GM21423 (cell line): ENCODE data around the gene CXADR.
"Not testable (repeated sequence)": the region's sequence is repeated elsewhere in the genome, so short reads cannot be mapped to it uniquely, and the experiment has no call there.

Experiments used
- ATAC-seq: cut with Tn5 transposase; IDR thresholded peaks from one replicate; pipeline ENCODE4 v1.9.1; 2021; ENCODE audit warnings: mild to moderate bottlenecking, moderate library complexity; ENCODE audit not compliant: unreplicated experiment

The CXADR gene

DNA sequence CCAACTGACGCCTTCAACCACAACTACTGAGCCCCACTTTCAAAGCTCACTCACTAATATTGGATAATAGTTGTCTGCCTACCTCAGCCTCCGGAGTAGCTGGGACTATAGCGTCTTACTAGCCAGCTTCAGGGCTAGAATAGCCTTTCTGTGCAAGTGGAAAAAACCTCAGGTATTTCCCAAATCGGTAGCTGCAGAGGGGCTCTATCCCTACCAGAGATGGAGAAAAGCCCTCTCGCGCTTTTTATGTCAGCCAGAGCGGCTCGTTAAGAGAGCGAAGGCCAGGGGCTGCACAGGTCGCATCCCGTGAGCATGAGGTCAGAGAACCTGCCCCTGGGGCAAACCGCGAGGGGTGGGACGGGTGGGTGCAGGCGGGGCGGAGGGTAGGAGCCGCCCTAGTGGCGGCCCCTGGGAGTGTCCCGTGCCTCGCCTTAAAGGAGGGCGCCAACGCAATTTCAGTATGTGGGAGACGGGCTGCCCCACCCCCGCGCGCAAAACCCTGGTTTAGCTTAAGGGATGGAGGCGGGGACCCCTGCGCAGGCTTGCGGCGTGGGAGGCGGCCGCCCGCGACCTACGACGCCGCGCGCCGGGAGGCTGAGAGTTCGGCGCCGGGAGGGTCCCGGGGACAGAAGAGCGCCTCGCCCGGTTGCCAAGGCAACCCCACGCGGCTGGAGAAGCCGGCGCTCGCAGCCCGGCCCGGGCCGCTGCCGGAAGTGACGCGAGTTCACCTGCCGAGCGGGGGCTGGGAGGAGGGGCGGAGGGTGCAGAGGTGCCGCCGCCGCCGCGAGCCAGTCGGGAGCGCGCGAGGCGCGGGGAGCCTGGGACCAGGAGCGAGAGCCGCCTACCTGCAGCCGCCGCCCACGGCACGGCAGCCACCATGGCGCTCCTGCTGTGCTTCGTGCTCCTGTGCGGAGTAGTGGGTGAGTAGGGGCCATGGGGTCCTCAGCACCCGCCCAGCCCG is at the start of gene CXADR:
TSS of gene CXADR (plus strand) at position 791 of the 961 bp plus-strand sequence. CDS start at position 878, 87 bp downstream.
- peak; percentile 80 for ATAC-seq

DNA sequence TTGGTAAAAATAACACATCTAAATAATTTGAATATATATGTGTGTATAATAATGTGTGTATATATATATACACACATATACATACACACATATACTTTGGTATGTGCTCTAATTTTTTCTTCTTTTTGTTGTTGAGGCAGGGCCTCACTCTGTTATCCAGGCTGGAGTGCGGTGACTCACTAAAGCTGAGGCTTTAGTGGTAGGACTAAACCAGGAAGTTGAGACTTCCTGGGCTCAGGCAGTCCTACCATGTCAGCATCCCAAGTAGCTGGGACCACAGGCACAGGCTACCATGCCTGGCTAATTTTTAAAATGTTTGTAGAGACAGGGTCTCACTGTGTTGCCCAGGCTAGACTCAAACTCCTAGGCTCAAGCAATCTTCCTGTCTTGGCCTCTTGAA is 46.7 kb upstream of the CXADR start:
- ATAC-seq, result no peak

DNA sequence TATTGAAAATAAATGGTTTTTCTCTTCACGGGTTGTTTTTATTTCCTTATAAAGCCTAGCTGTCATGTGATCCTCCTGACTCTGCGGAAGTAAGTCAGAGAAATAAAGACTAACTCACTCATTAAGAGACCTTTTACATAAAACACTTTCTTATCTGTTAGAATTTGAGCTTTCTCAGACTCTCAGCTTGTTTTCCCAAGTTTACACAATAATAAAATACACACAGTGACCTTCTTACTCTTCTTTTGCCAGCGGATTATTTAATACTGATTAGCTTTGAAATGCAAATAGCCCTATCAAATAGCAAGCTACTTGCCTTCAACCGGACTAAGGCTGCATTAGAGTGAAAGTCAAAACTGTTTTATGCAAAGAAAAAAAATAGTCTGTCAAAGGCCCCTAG is 45.5 kb upstream of the CXADR start:
- ATAC-seq, result no peak

DNA sequence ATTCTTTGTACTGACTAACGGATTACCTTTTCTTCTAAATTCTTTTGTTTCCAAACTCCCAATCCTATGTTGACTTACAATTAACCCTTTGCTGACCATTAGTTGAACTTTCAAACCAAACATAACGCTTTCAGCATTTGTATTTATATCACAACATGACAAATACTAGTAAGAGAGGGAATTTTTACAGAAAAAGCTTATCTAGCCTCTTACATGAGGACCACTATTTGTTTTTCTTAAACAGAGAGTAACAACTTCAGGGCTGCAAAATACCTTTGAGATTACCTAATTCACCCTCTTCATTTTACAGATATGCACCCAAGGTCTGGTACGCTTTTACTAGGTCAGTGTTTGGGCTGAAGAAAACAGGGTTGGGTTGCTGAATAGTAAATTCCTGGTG is 45.0 kb upstream of the CXADR start:
- no peak for ATAC-seq

DNA sequence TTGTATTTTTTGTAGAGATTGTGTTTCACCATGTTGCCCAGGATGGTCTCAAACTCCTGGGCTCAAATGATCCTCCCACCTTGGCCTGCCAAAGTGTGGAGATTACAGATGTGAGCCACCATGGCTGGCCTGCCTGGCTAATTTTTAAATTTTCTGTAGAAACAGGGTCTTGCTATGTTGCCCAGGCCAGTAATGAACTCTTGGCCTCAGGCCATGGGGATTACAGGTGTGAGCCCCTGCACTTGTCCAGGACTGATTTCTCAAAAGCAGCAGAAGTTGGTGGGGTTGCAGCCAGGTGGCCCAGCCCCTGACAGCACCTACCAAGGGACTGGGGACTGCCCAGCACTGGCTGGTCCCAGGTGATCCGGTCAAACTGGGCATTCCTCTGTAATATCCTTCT is 44.1 kb upstream of the CXADR start:
- no peak for ATAC-seq

DNA sequence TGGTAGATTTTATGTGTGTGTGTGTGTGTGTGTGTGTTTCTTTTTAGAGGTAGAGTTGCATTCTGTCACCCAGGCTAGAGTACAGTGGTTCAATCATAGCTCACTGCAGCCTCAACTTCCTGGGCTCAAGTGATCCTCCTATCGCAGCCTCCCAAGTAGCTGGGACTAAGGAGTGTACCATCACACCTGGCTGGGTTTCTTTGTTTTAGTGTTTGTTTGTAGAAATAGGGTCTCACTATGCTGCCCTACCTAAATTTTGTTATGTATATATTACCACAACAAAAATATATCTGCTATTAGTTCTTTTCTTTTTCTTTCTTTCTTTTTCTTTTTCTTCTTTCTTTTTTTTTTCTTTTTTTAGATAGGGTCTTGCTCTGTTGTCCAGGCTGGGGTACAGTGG is 43.1 kb upstream of the CXADR start:
- ATAC-seq, result no peak

DNA sequence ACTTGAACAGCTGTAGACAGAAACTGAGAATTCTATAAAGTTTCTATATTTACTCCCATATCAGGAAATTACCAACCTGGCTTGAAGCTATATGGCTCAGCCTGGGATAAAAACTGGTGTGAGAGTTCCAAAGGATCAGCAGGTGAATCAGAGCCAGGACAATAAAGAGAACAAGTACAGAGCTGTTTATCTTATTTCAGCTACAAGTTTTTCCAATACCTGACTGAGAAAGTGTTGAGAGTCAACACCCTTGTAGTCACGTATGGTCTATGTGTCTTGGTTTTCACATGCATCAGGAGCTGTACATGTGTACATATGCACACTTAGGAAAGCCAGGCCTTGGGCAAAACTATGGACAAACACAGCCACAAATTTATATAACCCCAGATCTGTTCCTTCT is 40.7 kb upstream of the CXADR start:
- ATAC-seq, result no peak

DNA sequence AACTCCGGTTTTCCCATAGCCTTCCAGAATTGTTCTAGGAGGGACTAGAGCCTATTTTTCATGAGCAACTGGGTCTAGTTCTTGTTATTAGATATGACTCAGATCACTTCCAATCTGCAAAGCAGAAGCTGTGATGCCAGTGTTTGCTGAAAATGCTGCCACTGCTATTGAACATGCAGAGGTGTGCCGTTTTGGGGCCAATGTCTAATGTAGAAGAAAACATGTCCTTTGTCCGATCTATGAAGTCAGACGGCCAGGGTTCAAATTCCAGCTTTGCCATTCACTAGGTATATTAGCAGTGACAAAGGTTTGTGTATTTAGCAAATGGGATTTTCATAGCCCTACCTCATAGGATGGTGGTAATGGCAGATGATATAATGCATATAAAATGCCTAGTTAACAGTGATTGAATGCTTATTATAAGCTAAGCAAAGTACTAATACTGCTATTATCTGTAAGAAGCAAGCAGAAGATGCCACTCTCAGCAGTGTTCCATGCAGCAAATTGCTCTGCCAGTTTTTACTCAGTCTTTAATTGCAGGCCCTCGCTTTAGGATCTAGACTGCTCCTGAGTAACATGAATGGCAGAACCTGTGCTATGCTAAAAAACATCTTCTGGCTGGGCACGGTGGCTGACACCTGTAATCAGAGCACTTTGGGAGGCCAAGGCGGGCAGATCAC is 40.1 kb upstream of the CXADR start:
- ATAC-seq, result no peak

DNA sequence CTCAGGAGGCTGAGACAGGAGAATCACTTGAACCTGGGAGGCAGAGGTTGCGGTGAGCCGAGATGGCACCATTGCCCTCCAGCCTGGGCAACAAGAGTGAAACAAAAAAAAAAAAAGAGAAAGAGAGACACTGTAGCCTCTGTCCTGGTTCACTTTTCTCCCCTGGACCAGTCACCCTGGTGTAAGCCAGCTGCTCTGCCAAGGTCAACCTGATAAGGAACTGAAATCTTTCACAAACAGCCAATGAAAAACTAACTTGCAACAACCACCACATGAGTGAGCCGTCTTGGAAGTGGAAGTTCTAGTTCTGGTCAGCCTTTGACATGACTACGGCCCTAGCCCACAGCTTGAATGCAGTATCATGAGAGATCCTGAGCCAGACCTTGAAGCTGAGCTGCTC is 36.8 kb upstream of the CXADR start:
- ATAC-seq, result no peak

DNA sequence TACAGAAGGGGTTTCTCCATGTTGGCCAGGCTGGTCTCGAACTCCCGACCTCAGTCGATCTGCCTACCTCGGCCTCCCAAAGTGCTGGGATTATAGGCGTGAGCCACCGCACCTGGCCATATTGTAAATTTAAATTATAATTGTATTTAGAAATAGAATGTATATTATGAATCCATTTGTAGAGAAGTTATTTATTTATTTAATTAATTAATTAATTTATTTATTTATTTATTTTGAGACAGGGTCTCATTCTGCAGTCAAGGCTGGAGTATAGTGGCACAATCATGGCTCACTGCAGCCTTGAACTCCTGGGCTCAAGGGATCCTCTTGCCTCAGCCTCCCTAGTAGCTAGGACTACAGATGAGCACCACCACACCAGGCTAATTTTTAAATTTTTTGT is 34.7 kb upstream of the CXADR start:
- not testable (repeated sequence) for ATAC-seq

DNA sequence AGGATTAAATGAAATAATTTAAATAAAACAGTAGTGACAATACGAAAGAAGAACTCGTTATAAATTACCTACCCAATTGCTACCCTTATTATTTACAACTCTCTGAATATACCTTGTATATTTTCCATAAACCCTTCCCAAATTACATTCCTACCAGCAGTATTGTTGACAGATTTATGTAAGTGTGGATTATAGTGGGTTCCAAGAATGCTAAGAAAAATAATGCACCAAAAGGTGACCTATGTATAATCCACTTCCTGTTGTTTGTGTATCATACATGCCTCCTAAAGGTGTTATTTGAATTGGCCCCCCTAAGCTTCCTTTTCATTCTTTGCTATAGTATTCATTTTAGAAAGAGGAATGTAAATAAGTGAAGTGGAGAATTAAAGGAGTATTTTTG is 33.2 kb upstream of the CXADR start:
- no peak for ATAC-seq

DNA sequence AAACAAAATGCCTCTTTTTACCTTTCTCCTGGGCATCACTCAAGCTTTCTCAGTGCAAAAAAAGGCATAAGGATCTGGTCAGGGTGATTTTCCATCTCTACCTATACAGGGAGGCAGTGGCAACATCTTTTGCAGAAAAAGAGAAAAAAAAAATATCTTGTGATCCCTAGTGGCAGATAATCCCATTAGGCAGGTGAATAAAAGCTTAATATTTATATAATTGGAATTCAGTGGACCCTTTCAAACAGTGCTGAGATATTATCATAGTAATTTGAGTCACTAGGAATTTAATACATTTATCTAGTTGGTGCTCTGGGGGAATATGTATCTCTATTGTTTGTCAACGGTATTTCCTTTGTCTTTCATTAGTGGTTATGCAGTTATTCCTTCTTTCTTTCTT is 29.9 kb upstream of the CXADR start:
- ATAC-seq, result no peak

DNA sequence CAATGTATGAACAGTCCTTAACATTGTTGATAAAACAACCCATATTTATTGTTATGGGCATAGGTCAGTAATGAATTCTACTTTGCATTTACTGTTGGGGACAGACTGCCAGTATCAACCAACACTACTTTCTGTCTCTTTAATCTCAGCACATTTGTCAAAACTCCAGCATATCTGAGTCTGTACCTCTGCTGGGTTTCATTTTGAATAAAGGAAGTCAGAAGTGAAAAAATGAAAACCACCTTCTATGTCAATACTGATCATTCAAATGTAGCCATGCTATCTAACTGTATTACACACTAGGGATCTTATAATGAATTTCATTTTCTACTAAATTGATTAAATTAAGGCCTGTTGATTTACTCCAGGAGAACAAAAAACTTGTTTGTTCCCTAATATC is 24.2 kb upstream of the CXADR start:
- ATAC-seq, result no peak

DNA sequence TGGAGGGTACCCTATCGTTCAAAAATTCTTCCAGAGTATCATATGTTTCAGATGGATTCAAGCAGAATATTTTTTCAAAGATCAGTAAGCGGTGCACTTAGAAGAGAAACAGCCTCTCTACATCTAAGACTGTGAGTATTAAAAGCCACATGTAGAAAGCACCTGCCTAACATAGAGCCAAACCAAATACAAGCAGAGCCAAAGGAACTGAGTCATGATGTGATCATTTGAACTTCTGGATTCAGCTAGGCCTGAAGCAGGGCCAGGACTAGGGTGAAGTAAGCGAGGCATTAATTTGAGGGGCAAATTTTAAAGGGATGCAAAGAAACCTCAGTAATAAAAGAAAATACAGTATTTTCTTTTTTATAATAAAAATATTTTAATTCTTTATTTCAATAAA is 23.3 kb upstream of the CXADR start:
- ATAC-seq, result not testable (repeated sequence)

DNA sequence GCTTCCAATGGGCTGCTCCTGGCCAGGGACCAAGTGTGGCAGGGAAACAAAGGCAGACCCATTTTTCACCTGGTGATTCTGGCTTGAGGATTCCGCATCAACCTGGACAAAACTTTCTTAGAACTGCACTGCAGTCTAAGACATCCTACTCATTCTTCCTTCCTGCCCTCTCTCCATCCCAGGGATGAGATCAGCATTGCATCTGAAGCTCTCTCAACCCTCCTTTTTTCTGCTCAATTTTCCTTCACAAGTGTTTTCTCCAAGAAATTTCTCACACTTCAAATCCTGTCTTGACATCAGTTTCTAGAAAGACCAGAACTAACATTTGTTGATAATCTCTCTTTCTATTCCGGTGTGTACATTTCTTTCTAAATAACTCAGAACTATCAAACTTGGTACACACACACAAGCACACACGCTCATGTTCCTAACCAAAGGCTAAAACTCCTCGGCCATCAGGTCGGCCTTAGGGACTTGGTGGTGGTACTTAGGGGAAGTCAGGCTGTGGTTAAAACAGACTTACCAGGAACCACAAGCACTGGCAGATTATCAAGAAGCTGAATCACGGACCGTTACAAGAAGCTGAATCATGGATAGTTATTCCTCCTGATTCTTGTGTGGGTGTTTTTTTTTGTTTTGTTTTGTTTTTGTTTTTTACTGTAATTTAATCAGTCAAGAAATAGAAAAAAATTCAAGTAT is 21.0 kb upstream of the CXADR start:
- ATAC-seq, result no peak

DNA sequence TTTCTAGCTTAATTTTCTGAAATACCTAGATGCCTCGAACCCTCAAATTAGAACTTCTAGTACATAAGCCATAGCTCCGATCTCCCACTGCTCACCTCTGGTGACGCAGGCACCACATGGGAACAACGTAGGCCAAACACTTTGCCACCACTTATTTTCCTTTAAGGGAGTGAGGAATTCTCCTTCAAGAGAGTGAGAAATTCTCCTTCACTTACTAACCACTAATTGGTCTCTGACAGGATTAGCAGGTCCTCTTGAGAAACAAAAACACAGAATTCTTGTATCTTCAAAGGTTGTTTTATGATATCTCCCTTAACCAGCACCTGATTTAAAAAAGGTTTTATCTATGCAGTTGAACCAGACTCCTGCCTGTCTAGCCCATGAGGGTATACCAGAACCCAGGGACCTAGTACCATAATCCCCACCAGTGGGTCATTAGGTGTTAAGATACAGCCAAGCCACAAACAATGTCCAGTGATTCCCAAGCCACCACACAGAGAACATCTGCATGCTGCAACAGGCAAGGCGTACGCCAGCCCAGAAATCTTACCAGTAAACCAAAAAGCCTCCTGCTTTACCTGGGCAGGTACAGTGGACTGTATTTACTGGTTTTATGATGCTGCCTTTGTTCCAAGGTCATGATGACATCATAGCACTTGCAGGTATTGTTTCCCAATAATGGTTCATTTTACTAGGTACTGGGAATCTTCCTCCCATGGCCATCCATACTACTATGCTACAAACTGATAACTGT is 20.3 kb upstream of the CXADR start:
- no peak for ATAC-seq

DNA sequence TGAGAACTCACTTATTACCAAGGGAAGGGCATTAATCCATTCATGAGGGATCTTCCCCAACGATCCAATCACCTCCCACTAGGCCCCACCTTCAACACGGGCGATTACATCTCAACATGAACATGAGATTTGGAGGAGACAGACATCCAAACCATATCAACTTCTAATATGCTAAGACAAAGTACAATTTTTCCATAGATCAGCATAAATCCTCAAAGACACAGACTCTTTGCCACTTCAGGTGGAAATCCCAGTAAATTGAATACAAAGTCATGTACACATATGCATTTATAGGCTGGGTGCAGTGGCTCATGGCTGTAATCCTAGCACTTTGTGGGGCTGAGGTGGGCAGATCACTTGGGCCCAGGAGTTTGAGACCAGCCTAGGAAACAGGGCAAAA is 18.8 kb upstream of the CXADR start:
- no peak for ATAC-seq

DNA sequence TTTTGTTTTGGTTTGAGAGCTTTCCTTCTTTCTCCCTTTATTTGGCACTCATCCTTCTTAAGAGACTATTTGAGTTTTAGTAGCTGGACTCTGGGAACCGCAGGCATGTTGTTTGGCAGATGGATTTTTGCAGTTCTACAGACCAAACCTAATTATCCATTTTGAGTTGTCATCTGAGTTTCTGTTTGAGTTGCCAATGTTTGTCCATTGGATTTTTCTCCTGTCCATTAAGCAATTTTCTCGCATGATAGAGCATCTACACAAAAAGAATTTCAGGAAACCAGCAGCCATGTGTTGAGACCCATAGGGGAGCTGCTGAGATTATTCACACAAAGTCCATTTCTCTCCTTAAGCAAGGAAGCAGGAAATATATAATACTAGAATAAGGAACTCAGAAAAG is 17.2 kb upstream of the CXADR start:
- ATAC-seq, result no peak

DNA sequence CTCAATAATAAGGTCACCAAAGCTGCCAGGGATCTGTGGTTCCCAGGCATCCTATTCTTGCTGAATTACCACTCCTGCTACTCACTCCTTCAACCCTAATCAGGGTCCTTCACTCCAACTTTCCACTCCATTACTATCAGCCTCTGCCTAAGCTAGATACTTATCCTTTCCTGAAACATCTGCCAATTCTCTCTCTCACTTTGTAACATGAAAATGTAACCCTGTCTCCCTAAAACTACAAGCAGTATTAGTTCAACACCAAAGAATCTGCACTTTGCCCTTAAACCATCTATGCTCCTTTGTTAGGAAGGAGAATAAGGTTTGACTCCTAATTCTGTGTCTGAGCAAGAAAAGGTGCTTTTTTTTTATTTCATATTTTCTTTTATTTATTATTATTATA is 15.5 kb upstream of the CXADR start:
- ATAC-seq, result no peak

DNA sequence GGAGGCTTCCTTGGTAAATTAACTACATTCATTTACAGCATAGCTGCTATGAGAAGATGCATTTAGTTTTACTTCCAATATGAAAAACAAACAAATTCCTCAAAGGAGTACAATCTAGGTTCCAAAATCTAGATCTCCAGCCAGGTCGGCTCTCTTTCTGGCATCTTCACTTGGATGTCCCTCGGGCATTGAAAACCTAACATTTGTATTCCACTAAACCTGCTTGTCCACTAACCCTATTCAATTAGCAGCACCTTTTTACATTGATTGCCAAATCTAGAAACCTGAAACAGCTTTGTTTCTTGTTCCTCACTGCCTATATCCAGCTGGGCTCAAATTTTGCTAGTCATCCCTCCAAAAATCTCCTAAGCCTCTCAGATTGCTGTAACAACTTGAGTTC is 14.3 kb upstream of the CXADR start:
- no peak for ATAC-seq
